ENCODE data around the gene SLC1A4.

SLC1A4 gene

DNA sequence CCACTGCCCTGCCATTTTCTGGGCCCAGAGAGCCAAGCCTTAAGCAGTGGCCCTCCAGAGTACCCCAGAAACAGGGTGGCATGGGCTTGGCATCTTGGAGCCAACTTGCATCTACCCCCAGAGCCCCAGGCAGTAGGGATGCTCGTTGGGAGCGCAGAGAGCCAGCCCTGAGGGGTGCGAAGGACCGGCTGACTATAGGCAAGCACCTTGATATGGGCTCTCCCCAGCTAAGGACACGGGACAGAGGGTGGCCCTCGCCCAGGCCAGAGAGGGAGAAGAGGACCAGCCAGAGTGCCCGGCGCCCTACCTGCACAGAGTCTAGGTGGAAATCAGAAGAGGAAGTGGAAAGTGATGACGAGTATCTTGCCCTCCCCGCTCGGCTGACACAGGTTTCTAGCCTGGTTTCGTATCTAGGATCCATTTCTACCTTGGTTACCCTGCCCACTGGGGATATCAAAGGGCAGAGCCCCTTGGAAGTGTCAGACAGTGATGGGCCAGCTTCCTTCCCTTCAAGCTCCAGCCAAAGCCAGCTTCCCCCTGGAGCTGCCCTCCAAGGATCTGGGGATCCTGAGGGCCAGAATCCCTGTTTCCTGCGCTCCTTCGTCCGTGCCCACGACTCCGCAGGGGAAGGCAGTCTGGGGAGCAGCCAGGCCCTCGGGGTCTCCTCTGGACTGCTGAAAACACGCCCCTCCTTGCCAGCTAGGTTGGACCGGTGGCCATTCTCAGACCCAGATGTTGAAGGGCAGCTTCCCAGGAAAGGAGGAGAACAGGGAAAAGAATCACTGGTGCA is 83.2 kb downstream of the SLC1A4 start:
- DNase-seq (ENCODE audit: low read depth in 2 of 2): no peak

Measured in stimulated activated CD8-positive, alpha-beta memory T cell treated with anti-CD3 and anti-CD28 coated beads, Interleukin-2, amount 100 ng/mL, for 1 hour (primary cell).